ENCODE data around the gene IGSF21. TPM values are rescaled to one million over a fixed set of nuclear protein-coding genes. Genes with fewer than 3 reads are reported as not detected.

IGSF21 gene
- polyA plus RNA-seq, 1 donor (not counting 4 experiments of a cell fraction or from before 2014, with no cell fraction given) = not detected

DNA sequence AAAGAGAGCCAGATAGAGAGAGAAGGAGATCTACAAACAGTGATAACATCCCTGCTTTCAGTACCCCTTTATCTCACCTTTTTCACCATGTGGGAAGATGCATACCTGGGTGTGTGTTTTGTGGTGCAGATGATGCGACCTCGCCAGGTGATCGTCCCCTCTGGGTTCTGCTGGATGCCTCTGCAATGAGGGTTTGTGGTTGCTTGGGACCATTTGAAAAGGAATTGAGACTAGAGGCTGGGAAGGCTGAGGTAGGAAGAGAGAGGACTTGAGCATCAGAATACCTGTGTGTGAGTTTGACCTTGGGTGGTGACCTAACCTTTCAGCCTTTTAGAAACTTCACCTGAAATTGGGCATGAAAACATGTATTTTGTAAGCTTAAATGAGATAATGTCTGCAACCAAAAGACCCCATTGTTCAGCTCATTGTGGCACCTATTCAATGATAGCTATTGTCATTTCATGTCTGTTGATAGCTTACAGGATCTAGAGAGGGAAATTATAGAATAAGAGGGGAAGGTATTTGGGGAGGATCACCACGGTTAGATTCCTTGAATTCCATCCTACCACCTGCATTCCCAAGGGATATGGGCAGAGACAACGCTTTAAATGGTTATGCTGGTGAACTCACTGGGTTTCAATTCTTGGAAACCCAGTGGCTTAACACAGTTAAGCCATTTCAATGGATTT, 125.7 kb downstream of the IGSF21 start:
- Histone ChIP-seq H3K9me1 (ENCODE audit: control insufficient read depth, extremely low read depth, insufficient read depth, low read length) (no peaks in the 10 kb centered on the region), H3K9me3 (ENCODE audit: control insufficient read depth, low read depth, low read length) (no peaks in the 10 kb centered on the region), H3K36me3 (ENCODE audit: control insufficient read depth in 2 of 2, extremely low read depth in 1 of 2, insufficient read depth in 2 of 2, low read length in 2 of 2) (no peaks in the 10 kb centered on the region), H3K9ac (ENCODE audit: control insufficient read depth, extremely low read depth, insufficient read depth, low read length) (no peak overlapping the region), H3K79me2 (ENCODE audit: control insufficient read depth, insufficient read depth, low read length) (no peaks in the 10 kb centered on the region), H3K4me2 (ENCODE audit: control insufficient read depth, extremely low read depth, insufficient read depth, low read depth, low read length) (no peak overlapping the region), H3K27ac (ENCODE audit: control insufficient read depth, insufficient read depth, low read length) (no peak overlapping the region), H3K4me3 (ENCODE audit: control insufficient read depth in 2 of 3, extremely low read depth in 1 of 3, insufficient read depth in 2 of 3, low read depth in 1 of 3, low read length in 3 of 3) (no peak overlapping the region), H4K20me1 (ENCODE audit: control insufficient read depth, extremely low read depth, insufficient read depth, low read length) (no peaks in the 10 kb centered on the region), H3K4me1 (ENCODE audit: control insufficient read depth, extremely low read depth, insufficient read depth, low read length) (no peaks in the 10 kb centered on the region), H3K27me3 (ENCODE audit: control insufficient read depth, extremely low read depth, insufficient read depth, low read length) (no peaks in the 10 kb centered on the region), H2AFZ (ENCODE audit: control insufficient read depth, low read length) (no peak overlapping the region)
- dilution Hi-C loops (cut with MboI; ENCODE audit: extremely low pct_ligation_motif_present, low sequenced_read_pairs) = no loop called here
- no peak for DNase-seq (ENCODE audit: low read depth, low spot score)
- no peak for TF ChIP-seq EZH2 (IDR thresholded peaks at IDR 0.05; ENCODE audit: low read length)
- TF ChIP-seq, protein P1, sequence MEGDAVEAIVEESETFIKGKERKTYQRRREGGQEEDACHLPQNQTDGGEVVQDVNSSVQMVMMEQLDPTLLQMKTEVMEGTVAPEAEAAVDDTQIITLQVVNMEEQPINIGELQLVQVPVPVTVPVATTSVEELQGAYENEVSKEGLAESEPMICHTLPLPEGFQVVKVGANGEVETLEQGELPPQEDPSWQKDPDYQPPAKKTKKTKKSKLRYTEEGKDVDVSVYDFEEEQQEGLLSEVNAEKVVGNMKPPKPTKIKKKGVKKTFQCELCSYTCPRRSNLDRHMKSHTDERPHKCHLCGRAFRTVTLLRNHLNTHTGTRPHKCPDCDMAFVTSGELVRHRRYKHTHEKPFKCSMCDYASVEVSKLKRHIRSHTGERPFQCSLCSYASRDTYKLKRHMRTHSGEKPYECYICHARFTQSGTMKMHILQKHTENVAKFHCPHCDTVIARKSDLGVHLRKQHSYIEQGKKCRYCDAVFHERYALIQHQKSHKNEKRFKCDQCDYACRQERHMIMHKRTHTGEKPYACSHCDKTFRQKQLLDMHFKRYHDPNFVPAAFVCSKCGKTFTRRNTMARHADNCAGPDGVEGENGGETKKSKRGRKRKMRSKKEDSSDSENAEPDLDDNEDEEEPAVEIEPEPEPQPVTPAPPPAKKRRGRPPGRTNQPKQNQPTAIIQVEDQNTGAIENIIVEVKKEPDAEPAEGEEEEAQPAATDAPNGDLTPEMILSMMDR (optimal IDR thresholded peaks at IDR 0.05 in 1 of 3, IDR thresholded peaks at IDR 0.05 in 1 of 3, conservative IDR thresholded peaks at IDR 0.05 in 1 of 3; ENCODE audit: extremely low read depth in 1 of 3, insufficient read depth in 2 of 3, low read length in 3 of 3) = no peak
- no peak for FAIRE-seq

DNA sequence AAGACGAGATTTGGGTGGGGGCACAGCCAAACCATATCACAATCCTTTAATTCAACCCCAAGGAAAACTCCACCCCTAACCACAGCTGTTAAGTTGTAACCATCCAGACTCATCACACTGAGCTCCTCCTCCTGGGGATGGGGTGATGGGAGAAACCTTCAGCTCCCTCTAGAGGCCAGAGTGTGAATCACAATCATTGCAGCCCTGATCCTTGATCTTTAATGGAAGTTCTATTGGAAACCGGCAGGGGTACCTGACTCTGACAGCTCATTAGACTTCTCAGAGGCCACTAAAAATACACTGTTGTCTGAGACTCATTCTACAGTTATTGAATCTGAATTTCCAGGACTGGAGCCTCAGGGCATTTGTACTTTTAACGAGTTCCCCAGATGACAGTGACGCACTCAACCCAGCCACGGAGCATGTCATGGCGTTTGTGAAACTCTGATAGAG, 127.2 kb downstream of the IGSF21 start:
- H3K36me3 ChIP-seq (ENCODE audit: control insufficient read depth in 2 of 2, extremely low read depth in 1 of 2, insufficient read depth in 2 of 2, low read length in 2 of 2) = no peaks in the 10 kb centered on the region
- H3K4me1 ChIP-seq (ENCODE audit: control insufficient read depth, extremely low read depth, insufficient read depth, low read length) = no peaks in the 10 kb centered on the region
- no peak overlapping the region for H3K27ac ChIP-seq (ENCODE audit: control insufficient read depth, insufficient read depth, low read length)
- H3K9me3 ChIP-seq (ENCODE audit: control insufficient read depth, low read depth, low read length) = no peaks in the 10 kb centered on the region
- no peaks in the 10 kb centered on the region for H3K79me2 ChIP-seq (ENCODE audit: control insufficient read depth, insufficient read depth, low read length)
- no peak overlapping the region for H3K4me3 ChIP-seq (ENCODE audit: control insufficient read depth in 2 of 3, extremely low read depth in 1 of 3, insufficient read depth in 2 of 3, low read depth in 1 of 3, low read length in 3 of 3)
- TF ChIP-seq EZH2 (IDR thresholded peaks at IDR 0.05; ENCODE audit: low read length) = no peak
- TF ChIP-seq, protein P1 (optimal IDR thresholded peaks at IDR 0.05 in 1 of 3, IDR thresholded peaks at IDR 0.05 in 1 of 3, conservative IDR thresholded peaks at IDR 0.05 in 1 of 3; ENCODE audit: extremely low read depth in 1 of 3, insufficient read depth in 2 of 3, low read length in 3 of 3) = peak; percentile 60 to 70 (median 64)
- H3K4me2 ChIP-seq (ENCODE audit: control insufficient read depth, extremely low read depth, insufficient read depth, low read depth, low read length) = no peak overlapping the region
- no peak overlapping the region for H2AFZ ChIP-seq (ENCODE audit: control insufficient read depth, low read length)
- H3K27me3 ChIP-seq (ENCODE audit: control insufficient read depth, extremely low read depth, insufficient read depth, low read length) = no peaks in the 10 kb centered on the region
- no peak overlapping the region for H3K9ac ChIP-seq (ENCODE audit: control insufficient read depth, extremely low read depth, insufficient read depth, low read length)
- no peaks in the 10 kb centered on the region for H4K20me1 ChIP-seq (ENCODE audit: control insufficient read depth, extremely low read depth, insufficient read depth, low read length)
- H3K9me1 ChIP-seq (ENCODE audit: control insufficient read depth, extremely low read depth, insufficient read depth, low read length) = no peaks in the 10 kb centered on the region
- FAIRE-seq (no peak), DNase-seq (ENCODE audit: low read depth, low spot score) (no peak)
- dilution Hi-C loops (cut with MboI; ENCODE audit: extremely low pct_ligation_motif_present, low sequenced_read_pairs) = no loop called here

Measured in keratinocyte (primary cell).